Measurements from ENCODE around the gene USP20.
"Not testable (repeated sequence)": the region's sequence is repeated elsewhere in the genome, so short reads cannot be mapped to it uniquely, and the experiment has no call there.

USP20 gene
- total RNA-seq, result 158 to 161 reads per million in 2 donors

GRCh38 chr9:129835128-129835859, at the start of gene USP20, which contains the start of gene C9orf78:
USP20 (plus strand) TSS chr9:129835458; CDS start chr9:129852556, 17,098 bp downstream.
C9orf78 (minus strand) TSS chr9:129835275; CDS start chr9:129835221, 54 bp downstream.
- DNase-seq, result peak; percentile 95 to 98 (median 96)

GRCh38 chr9:129785866-129786265, 49.4 kb upstream of the USP20 start:
- DNase-seq, result no peak

GRCh38 chr9:129786481-129786880, 48.8 kb upstream of the USP20 start:
- DNase-seq, result no peak

- no peak for DNase-seq
Observed at GRCh38 chr9:129794549-129794948, 40.7 kb upstream of the USP20 start.

GRCh38 chr9:129796029-129796428, 39.2 kb upstream of the USP20 start:
- DNase-seq, result not testable (repeated sequence)

GRCh38 chr9:129798973-129799372, 36.3 kb upstream of the USP20 start:
- no peak for DNase-seq

- DNase-seq, result no peak
Observed at GRCh38 chr9:129801504-129801903, 33.8 kb upstream of the USP20 start.

- DNase-seq, result peak; percentile 84 to 95 (median 91)
Observed at GRCh38 chr9:129802833-129803675, 32.2 kb upstream of the USP20 start, which contains the start of gene TOR1B. TOR1B (plus strand) TSS chr9:129803184; CDS start chr9:129803213, 29 bp downstream.

- DNase-seq, result peak in 1 of 5 experiments; percentile 27
Observed at GRCh38 chr9:129803676-129804060, 31.6 kb upstream of the USP20 start.

GRCh38 chr9:129806061-129806460, 29.2 kb upstream of the USP20 start:
- DNase-seq, result no peak

- no peak for DNase-seq
Observed at GRCh38 chr9:129809346-129809745, 25.9 kb upstream of the USP20 start.

GRCh38 chr9:129810116-129810515, 25.1 kb upstream of the USP20 start:
- no peak for DNase-seq

- no peak for DNase-seq
Observed at GRCh38 chr9:129810788-129811187, 24.5 kb upstream of the USP20 start.

- peak in 1 of 5 experiments; percentile 60 for DNase-seq
Observed at GRCh38 chr9:129811967-129812363, 23.3 kb upstream of the USP20 start.

- DNase-seq, result no peak
Observed at GRCh38 chr9:129812385-129812784, 22.9 kb upstream of the USP20 start.

- DNase-seq, result no peak
Observed at GRCh38 chr9:129813661-129814060, 21.6 kb upstream of the USP20 start.

- DNase-seq, result no peak
Observed at GRCh38 chr9:129814432-129815223, 20.6 kb upstream of the USP20 start.

GRCh38 chr9:129815278-129815677, 20.0 kb upstream of the USP20 start:
- no peak for DNase-seq

- no peak for DNase-seq
Observed at GRCh38 chr9:129816501-129817435, 18.5 kb upstream of the USP20 start.

- DNase-seq, result peak in 2 of 5 experiments; percentile 49 to 52
Observed at GRCh38 chr9:129822898-129823541, 12.2 kb upstream of the USP20 start.

GRCh38 chr9:129823542-129823934, 11.7 kb upstream of the USP20 start:
- no peak for DNase-seq
